Upper lobe of left lung (tissue), 4 donors: ENCODE measurements around the gene TRIM65.

ENCODE experiments used
- CTCF ChIP-seq, 6 experiments: fragments of 450-650 bp in 4 of 6; fragments of 200-600 bp in 2 of 6; sonication (generic) in 2 of 6; IDR thresholded peaks; one replicate each; pipeline ENCODE4 v1.5.1; 2016 to 2019; ENCODE audit warnings: antibody characterized with exemption in 6 of 6
- EP300 ChIP-seq, 4 donors: sonication (generic); formaldehyde crosslinking; IDR thresholded peaks; one replicate each; pipeline ENCODE4 v1.5.1; 2017; ENCODE audit warnings: antibody characterized with exemption in 4 of 4, control low read depth in 2 of 4
- POLR2A ChIP-seq, 4 donors: fragments of 450-650 bp; IDR thresholded peaks; one replicate each; pipeline ENCODE4 v1.5.1; 2016 to 2017; ENCODE audit warnings: antibody characterized with exemption in 4 of 4, mild to moderate bottlenecking in 2 of 4

DNA sequence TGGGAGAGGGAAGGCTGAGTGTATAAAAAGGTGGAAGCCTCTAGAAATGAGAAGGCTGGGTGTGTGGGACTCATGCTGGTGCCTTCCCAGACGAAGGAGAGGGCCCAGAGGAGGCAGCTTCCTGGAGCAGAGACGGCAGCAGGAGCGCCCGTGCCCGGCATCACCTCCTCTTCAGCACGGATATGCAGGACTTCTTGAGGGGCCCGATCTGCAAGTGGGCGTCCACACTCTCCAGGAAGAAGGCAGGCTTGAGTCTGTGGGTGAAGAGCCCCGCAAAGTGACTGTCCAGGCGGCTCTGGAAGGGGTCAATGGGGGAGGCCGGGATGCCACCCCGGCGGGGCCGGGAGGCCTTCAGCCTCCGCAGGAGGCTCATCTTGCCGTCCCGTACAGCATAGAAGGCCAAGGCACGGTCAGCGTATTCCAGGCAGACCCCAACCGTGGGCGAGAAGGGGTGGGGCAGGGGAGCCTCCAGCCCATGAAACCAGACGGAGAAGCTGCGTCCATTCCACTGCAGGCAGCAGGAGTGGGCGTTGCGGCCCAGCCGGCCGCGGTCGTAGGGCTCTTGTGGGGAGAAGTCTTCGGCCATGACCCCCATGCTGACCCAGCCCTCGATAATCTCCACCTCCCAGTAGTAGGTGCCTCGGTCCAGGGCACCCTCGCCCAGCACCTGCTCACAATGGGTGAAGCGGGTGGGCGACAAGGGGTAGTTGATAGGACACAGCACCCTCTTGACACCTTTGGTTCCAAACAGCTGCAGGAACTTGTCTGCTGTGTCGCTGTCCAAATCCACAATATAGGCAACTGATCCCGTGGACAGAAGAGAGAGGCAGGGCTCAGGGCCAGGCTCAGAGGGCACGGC lies 22.2 kb downstream of the TRIM65 start:
- TF ChIP-seq CTCF (IDR thresholded peaks at IDR 0.05) (no peak), EP300 (IDR thresholded peaks at IDR 0.05) (no peak), POLR2A (IDR thresholded peaks at IDR 0.05) (no peak)
